Endometrium (tissue), 2 donors: ENCODE measurements around the gene WDFY2.

Experiments used
- FAIRE-seq: peaks from 2 replicates; lab custom pipeline; 2012; peaks lifted over from hg19 to GRCh38; lab: Jason Lieb, UNC
- donor health status: control.
- donor health status: control.

The WDFY2 gene

GRCh38 chr13:51601601-51602565, 17.6 kb downstream of the WDFY2 start:
- no peak for FAIRE-seq

GRCh38 chr13:51603716-51604115, 19.5 kb downstream of the WDFY2 start:
- no peak for FAIRE-seq

- FAIRE-seq = no peak
Measured at GRCh38 chr13:51605698-51606097, 21.4 kb downstream of the WDFY2 start.

- FAIRE-seq = no peak
Measured at GRCh38 chr13:51607165-51607564, 22.9 kb downstream of the WDFY2 start.

- FAIRE-seq = no peak
Measured at GRCh38 chr13:51608857-51609406, 24.7 kb downstream of the WDFY2 start.

DNA sequence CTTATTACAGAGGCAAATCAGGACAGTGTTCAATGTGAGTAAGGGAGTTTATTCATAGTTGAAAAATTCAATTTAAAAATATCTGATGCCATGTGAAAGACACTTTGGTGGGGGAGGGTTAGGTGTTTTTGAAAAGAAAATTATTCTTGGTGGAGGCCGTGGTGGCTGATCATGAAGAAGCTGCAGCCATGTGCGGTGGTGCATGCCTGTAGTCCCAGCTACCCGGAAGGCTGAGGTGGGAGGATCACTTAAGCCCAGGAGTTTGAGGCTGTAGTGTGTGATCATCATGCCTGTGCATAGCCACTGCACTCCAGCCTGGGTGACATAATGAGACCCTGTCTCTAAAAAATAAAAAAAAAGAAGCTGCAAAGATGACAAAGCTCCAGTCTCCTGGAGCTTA, 28.6 kb downstream of the WDFY2 start:
- FAIRE-seq = no peak

DNA sequence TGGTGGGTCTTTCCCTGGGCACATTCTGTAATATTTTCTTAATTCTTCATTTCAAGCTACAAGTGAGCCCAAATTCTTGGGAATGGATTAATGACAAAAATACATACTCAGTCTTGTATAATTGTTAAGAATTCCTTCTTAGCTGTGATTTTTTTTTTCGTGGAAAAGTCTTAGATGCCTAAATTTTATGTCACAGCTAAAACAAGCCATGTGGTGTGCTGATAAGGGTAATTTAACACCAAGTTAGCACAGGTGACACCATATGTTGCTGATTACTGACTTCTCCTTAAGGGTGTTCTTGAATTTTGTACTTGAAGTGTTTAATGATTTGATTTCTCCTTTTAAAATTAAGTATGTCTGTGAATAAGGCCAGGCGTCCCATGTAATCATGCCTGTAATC, 29.3 kb downstream of the WDFY2 start:
- no peak for FAIRE-seq

DNA sequence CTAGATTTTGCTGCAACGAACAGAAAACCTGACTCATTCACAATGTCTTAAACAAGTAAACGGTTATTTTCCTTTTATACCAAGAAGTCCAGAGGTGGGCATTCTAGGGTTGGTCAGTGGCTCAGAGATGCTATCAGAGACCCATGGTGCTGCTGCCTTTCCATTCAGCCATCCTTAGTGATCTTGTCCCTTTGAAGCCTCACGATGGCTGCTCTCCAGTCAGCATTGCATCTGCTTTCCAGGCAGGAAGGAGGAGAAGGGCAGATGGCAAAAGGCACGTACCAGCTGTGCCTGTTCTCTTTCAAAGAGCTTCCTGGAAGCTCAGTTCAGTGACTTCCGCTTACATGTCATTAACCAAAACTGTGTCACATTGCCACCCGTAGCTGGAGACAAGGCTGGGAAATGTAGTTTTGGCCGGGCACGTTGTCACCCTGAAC, 30.1 kb downstream of the WDFY2 start:
- no peak for FAIRE-seq

DNA sequence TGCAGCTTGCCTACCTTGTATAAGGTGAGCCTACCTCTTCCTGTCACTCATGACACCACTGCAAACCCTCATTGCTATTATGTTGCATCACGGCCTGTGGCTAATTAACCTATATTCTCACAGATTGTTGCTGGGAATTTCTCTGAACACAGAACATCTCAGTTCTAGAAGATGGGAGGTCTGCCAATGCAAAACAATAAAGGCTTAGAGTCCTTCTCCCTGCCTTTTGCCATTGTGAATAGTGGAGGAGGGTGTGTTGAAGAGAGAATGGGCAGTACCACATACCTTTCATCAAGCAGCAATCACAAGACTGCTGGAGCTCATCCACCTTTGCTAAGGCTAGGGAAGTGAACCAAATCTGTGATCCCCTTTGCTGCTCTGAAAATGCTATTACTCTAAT, 34.4 kb downstream of the WDFY2 start:
- FAIRE-seq = no peak

DNA sequence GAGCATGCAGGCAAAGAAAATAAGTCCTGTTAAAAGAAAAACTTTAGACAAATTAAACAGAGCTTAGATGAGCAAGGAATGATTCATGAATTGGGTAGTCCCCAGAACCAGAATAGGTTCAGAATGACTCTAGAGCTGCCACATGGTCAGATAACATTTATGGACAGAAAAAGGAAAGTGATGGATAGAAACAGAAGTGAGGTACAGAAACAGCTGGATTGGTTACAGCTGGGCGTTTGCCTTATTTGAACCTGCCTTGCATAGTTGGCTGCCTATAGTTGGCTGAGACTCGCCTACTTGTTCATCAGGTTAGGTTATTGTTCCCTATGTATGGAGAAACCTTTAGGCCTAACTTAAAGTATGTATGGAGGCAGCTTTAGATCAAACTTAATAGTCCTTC, 35.4 kb downstream of the WDFY2 start:
- peak; percentile 86 for FAIRE-seq

- FAIRE-seq = no peak
Measured at GRCh38 chr13:51620165-51620983, 36.1 kb downstream of the WDFY2 start.

GRCh38 chr13:51621602-51622001, 37.3 kb downstream of the WDFY2 start:
- FAIRE-seq = no peak

DNA sequence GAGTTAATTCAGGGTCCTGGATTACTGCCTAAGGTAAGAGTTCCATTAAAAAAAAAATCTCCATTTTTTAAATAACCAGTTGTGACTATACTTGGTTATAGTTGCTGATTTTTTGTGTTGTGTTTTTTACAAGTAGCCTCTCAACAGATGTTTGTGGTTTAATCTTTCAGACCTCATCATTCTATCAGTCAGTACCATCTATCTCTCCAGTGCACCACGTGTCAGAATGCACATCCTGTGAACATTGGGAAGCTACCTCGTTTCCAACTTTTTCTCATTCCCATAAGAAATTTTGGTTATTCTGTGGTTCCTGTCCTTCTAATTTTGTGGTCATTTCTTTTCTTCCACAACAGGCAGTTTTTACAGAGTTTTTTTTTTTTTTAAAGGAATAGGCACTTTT, 39.2 kb downstream of the WDFY2 start:
- FAIRE-seq = no peak

DNA sequence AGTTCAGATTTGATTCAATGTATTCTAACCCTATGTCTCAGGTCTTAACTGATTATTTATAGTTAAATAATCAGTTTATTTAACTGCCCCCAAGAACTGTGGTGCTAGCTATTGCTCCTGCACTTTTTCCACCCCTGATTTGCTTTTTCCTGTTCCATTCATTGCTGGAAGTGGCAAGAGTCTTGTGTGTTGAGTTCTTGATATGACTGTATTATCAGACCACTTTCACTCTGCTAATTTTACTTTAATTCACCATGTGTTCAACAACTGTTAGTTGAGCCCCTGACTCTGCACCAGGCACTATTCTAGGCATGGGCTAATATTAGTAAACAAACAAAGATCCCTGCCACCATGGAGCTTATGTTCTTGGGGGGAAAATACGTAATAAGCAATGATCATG, 39.9 kb downstream of the WDFY2 start:
- no peak for FAIRE-seq

- FAIRE-seq = no peak
Measured at GRCh38 chr13:51624695-51625345, 40.6 kb downstream of the WDFY2 start.

GRCh38 chr13:51625555-51626345, 41.5 kb downstream of the WDFY2 start:
- FAIRE-seq = no peak

GRCh38 chr13:51626749-51627148, 42.5 kb downstream of the WDFY2 start:
- FAIRE-seq = no peak

- FAIRE-seq = no peak
Measured at GRCh38 chr13:51628059-51628852, 44.0 kb downstream of the WDFY2 start.

DNA sequence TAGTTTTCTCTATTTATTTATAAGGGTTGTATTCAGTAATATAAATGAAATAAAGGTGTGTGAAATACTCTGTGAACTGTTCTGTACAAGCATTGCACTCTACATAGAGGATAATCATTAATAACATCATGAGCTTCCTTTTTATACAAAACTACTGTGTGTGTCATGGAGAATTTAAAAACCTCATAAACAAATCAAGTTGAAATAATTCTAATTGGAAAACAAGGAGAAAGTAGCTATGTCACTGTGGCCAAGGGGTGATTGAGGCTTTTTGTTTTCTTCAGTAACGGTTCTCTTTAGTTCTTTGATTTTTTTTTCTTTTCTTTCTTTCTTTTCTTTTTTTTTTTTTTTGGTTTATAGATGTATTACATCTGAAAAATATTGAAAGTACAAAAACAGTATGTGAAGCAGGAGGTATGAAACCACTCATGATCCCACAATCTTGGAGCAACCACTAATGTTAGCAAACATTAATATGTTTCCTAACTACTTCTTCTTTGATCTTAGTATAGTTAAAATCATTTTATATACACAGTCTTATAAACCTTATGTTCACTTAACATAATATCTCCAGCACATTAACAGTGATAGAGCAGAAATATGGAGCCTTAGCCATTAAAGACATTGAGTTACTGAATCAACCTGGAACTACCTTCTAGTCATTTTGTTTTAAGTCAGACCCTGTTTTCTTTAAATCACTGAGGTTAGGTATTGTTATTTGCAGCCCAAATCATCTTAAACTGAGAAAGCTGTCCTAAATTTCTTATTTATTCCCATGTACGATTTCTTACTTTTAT, 45.4 kb downstream of the WDFY2 start:
- FAIRE-seq = peak; percentile 86

DNA sequence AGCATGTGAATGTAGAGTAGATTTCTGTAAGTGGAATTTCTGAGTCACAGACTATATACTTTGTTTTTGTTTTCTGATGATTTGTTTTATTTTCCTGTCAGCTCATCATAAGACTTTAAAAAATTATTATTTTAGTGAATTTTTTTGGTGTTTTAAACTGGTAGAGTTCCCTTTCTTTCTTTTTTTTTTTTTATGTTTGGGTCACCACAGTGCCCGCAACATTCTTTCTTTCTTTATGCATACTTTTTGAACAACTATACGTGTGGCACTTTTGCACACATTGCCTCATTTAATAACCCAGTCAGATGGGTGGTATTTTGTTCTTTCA, 46.0 kb downstream of the WDFY2 start:
- FAIRE-seq = peak; percentile 39
